ENCODE data around the gene XPR1.

Gene XPR1

GRCh38 chr1:180926164-180926981, 294.6 kb downstream of the XPR1 start:
- DNase-seq (ENCODE audit: insufficient read length, low spot score): no peak
- no peak for FAIRE-seq
- TF ChIP-seq SPI1 (IDR thresholded peaks at IDR 0.05; ENCODE audit: low read depth, low read length): no peak
- TF ChIP-seq POLR2A (IDR thresholded peaks at IDR 0.05; ENCODE audit: low read depth, low read length): no peak
- TF ChIP-seq POU2F2 (IDR thresholded peaks at IDR 0.05; ENCODE audit: low read depth, low read length): no peak
- TF ChIP-seq POLR2AphosphoS5 (IDR thresholded peaks at IDR 0.05; ENCODE audit: low read depth, low read length): no peak
- TF ChIP-seq PAX5 (IDR thresholded peaks at IDR 0.05; ENCODE audit: insufficient read depth, low read length, severe bottlenecking): no peak
- no peak for TF ChIP-seq TAF1 (IDR thresholded peaks at IDR 0.05; ENCODE audit: low read depth, low read length)

- TF ChIP-seq TAF1 (IDR thresholded peaks at IDR 0.05; ENCODE audit: low read depth, low read length): no peak
- no peak for TF ChIP-seq PAX5 (IDR thresholded peaks at IDR 0.05; ENCODE audit: insufficient read depth, low read length, severe bottlenecking)
- no peak for TF ChIP-seq POLR2A (IDR thresholded peaks at IDR 0.05; ENCODE audit: low read depth, low read length)
- TF ChIP-seq SPI1 (IDR thresholded peaks at IDR 0.05; ENCODE audit: low read depth, low read length): no peak
- TF ChIP-seq POLR2AphosphoS5 (IDR thresholded peaks at IDR 0.05; ENCODE audit: low read depth, low read length): no peak
- TF ChIP-seq POU2F2 (IDR thresholded peaks at IDR 0.05; ENCODE audit: low read depth, low read length): no peak
- DNase-seq (ENCODE audit: insufficient read length, low spot score) (no peak), FAIRE-seq (no peak)
Measured at GRCh38 chr1:180927348-180927747, 295.5 kb downstream of the XPR1 start.

DNA sequence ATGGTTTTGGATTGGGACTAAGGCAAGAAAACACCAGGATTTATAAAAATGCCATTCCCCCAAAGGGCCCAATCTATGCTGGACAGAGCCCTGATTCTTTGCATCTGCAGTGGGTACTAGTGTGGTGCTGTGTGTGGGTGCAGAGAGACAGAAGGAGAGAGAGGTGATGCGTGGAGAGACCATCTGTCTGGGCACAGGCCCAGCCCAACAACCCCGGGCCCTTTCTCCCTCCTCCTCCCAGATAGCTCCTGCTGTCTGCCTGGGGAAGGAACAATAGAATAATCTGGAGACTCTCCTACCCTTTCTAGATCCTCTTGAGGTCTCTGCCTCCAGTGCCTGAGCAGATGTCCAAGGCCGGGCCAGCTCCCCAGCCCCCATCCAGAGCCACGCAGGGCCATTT, 296.0 kb downstream of the XPR1 start:
- DNase-seq (ENCODE audit: insufficient read length, low spot score) (no peak), FAIRE-seq (no peak)
- TF ChIP-seq POLR2AphosphoS5 (IDR thresholded peaks at IDR 0.05; ENCODE audit: low read depth, low read length) (no peak), PAX5 (IDR thresholded peaks at IDR 0.05; ENCODE audit: insufficient read depth, low read length, severe bottlenecking) (no peak), POU2F2 (IDR thresholded peaks at IDR 0.05; ENCODE audit: low read depth, low read length) (no peak), SPI1 (IDR thresholded peaks at IDR 0.05; ENCODE audit: low read depth, low read length) (no peak), TAF1 (IDR thresholded peaks at IDR 0.05; ENCODE audit: low read depth, low read length) (no peak), POLR2A (IDR thresholded peaks at IDR 0.05; ENCODE audit: low read depth, low read length) (no peak)

- no peak for DNase-seq (ENCODE audit: insufficient read length, low spot score)
- TF ChIP-seq PAX5 (IDR thresholded peaks at IDR 0.05; ENCODE audit: insufficient read depth, low read length, severe bottlenecking) (no peak), POLR2AphosphoS5 (IDR thresholded peaks at IDR 0.05; ENCODE audit: low read depth, low read length) (no peak), TAF1 (IDR thresholded peaks at IDR 0.05; ENCODE audit: low read depth, low read length) (no peak), POLR2A (IDR thresholded peaks at IDR 0.05; ENCODE audit: low read depth, low read length) (no peak), SPI1 (IDR thresholded peaks at IDR 0.05; ENCODE audit: low read depth, low read length) (no peak)
- no peak for FAIRE-seq
Measured at GRCh38 chr1:180928331-180929230, 296.8 kb downstream of the XPR1 start.

DNA sequence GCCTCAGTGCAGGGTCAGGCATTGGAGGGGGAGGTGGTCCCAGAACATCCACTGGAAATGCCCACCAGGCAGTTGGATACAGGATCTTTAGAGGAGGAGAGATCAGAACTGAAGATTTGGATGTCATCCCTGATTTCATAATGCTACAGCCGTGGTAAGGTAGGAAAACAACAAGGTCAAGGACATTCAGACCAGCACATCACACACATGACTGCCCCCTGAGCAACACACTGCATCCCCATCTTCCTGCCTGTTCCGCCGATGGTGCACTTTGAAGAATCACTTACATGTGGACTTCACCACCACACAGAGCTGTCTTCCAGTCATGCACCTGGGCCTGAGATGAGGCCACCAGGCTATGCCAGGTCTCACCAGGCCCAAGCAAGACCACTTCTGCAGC, 297.6 kb downstream of the XPR1 start:
- DNase-seq (ENCODE audit: insufficient read length, low spot score) (no peak), FAIRE-seq (no peak)
- TF ChIP-seq PAX5 (IDR thresholded peaks at IDR 0.05; ENCODE audit: insufficient read depth, low read length, severe bottlenecking): no peak
- no peak for TF ChIP-seq POU2F2 (IDR thresholded peaks at IDR 0.05; ENCODE audit: low read depth, low read length)
- TF ChIP-seq POLR2A (IDR thresholded peaks at IDR 0.05; ENCODE audit: low read depth, low read length): no peak
- no peak for TF ChIP-seq POLR2AphosphoS5 (IDR thresholded peaks at IDR 0.05; ENCODE audit: low read depth, low read length)
- TF ChIP-seq SPI1 (IDR thresholded peaks at IDR 0.05; ENCODE audit: low read depth, low read length): no peak
- TF ChIP-seq TAF1 (IDR thresholded peaks at IDR 0.05; ENCODE audit: low read depth, low read length): no peak

DNA sequence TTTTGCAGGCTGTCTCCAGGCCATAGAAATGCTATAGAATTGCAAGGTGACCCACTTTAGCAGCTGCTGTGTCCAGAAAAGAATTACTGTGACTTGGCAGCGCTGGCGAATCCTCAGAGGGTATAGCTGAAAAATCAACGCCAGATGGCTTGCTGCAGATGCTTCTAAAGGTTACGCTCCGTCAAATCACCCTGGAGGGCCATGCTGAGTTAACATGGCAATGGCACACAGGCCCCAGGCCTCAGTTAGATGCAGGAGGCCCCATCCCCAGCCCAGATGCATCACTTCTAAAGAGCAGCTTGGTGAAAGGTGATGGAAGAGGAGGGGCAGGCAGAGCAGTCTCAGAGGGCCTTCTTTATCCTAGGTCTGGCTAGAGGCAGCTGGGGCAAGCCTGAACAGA, 298.9 kb downstream of the XPR1 start:
- TF ChIP-seq SPI1 (IDR thresholded peaks at IDR 0.05; ENCODE audit: low read depth, low read length) (no peak), POLR2A (IDR thresholded peaks at IDR 0.05; ENCODE audit: low read depth, low read length) (no peak), PAX5 (IDR thresholded peaks at IDR 0.05; ENCODE audit: insufficient read depth, low read length, severe bottlenecking) (no peak), POLR2AphosphoS5 (IDR thresholded peaks at IDR 0.05; ENCODE audit: low read depth, low read length) (no peak), TAF1 (IDR thresholded peaks at IDR 0.05; ENCODE audit: low read depth, low read length) (no peak), POU2F2 (IDR thresholded peaks at IDR 0.05; ENCODE audit: low read depth, low read length) (no peak)
- FAIRE-seq (no peak), DNase-seq (ENCODE audit: insufficient read length, low spot score) (no peak)

GRCh38 chr1:180931529-180931928, 299.7 kb downstream of the XPR1 start:
- TF ChIP-seq POLR2AphosphoS5 (IDR thresholded peaks at IDR 0.05; ENCODE audit: low read depth, low read length) (no peak), PAX5 (IDR thresholded peaks at IDR 0.05; ENCODE audit: insufficient read depth, low read length, severe bottlenecking) (no peak), POLR2A (IDR thresholded peaks at IDR 0.05; ENCODE audit: low read depth, low read length) (no peak), TAF1 (IDR thresholded peaks at IDR 0.05; ENCODE audit: low read depth, low read length) (no peak), POU2F2 (IDR thresholded peaks at IDR 0.05; ENCODE audit: low read depth, low read length) (no peak), SPI1 (IDR thresholded peaks at IDR 0.05; ENCODE audit: low read depth, low read length) (no peak)
- no peak for FAIRE-seq
- DNase-seq (ENCODE audit: insufficient read length, low spot score): no peak

DNA sequence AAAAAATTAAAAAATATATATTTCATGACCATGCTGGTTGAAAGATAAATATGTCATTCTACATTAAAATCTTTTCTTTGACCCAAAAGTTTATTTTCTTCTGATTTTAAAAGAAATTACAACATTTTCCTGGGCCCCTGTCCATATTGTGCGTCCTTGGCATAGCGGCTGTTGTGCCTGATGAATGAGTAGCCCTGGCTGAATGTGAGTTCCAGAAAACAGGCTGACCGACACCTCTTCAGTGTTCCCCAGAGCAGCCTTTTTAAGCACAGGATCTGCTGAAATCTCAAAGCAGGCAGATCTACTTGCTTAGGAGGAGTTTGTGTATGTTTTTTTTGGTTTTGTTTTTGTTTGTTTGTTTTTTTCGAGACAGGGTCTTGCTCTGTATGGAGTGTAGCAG, 300.6 kb downstream of the XPR1 start:
- TF ChIP-seq SPI1 (IDR thresholded peaks at IDR 0.05; ENCODE audit: low read depth, low read length) (no peak), PAX5 (IDR thresholded peaks at IDR 0.05; ENCODE audit: insufficient read depth, low read length, severe bottlenecking) (no peak), POLR2AphosphoS5 (IDR thresholded peaks at IDR 0.05; ENCODE audit: low read depth, low read length) (no peak)
- DNase-seq (ENCODE audit: insufficient read length, low spot score): no peak
- FAIRE-seq: no peak

- FAIRE-seq (no peak), DNase-seq (ENCODE audit: insufficient read length, low spot score) (no peak)
- TF ChIP-seq POLR2A (IDR thresholded peaks at IDR 0.05; ENCODE audit: low read depth, low read length) (no peak), POLR2AphosphoS5 (IDR thresholded peaks at IDR 0.05; ENCODE audit: low read depth, low read length) (no peak), PAX5 (IDR thresholded peaks at IDR 0.05; ENCODE audit: insufficient read depth, low read length, severe bottlenecking) (no peak), TAF1 (IDR thresholded peaks at IDR 0.05; ENCODE audit: low read depth, low read length) (no peak), POU2F2 (IDR thresholded peaks at IDR 0.05; ENCODE audit: low read depth, low read length) (no peak), SPI1 (IDR thresholded peaks at IDR 0.05; ENCODE audit: low read depth, low read length) (no peak)
Measured at GRCh38 chr1:180933141-180933540, 301.3 kb downstream of the XPR1 start.
